Measurements from ENCODE around the gene R3HCC1L.
"Not testable (repeated sequence)": the region's sequence is repeated elsewhere in the genome, so short reads cannot be mapped to it uniquely, and the experiment has no call there.

Gene R3HCC1L

DNA sequence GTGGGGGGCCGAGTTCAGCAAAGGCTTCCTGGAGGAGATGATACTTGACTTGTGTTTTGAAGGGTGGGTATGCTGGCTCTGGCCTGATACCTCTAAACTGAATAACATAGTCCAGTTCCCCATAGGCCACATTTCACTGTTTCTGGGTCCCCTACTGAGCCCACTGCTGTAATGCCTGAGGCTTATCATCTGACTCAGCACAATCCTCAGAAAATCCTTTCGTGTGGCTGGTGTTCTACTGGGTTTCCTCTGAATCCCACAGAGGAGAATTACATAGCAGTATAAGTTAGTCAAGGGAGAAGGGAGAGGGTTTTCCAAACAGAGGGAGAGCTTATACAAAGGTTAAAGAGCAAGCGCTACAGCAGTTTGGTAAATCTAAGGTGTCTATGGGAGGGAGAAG, 2.8 kb upstream of the R3HCC1L start:
- no peak for DNase-seq (ENCODE audit: low read depth)

DNA sequence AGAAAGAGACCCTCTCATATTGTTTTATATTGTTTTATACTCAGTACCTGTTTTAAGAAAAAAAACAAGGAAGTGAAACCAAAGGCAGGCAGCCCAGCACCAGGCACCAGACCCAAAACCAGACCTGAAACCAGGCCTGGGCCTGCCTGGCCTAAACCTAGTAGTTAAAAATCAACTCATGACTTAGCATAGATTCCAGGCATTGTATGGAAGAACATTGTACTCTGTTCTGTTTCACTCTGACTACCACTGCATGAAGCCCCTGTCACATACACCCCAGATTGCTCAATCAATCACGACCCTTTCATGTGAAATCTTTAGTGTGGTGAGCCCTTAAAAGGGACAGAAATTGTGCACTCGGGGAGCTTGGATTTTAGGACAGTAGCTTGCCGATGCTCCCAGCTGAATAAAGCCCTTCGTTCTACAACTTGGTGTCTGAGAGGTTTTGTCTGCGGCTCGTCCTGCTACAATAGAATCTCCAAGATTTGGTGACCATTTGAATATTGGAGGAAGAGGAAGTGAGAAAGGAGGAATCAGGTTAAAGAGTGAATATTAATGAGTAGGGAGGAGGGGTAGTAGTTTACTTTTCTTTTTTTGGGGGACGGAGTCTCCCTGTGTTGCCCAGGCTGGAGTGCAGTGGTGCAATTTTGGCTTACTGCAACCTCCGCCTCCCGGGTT, 1.2 kb upstream of the R3HCC1L start:
- DNase-seq (ENCODE audit: low read depth), result not testable (repeated sequence)

DNA sequence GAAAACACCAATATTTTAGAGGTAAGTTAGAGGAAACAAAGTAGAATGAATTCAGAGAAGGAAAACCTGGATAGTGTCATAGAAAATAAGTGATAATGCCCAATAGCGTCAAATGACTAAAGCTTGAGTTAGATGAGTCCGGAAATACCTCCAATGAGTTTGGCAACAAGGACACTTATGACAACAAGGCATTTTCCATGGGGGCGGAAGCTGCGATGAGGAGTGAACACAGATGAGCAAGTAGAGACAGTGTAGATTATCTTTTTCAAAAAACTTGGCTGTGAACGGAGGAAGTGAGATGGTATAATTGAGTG, 383 bp upstream of the R3HCC1L start:
- DNase-seq (ENCODE audit: low read depth), result peak; percentile 5

DNA sequence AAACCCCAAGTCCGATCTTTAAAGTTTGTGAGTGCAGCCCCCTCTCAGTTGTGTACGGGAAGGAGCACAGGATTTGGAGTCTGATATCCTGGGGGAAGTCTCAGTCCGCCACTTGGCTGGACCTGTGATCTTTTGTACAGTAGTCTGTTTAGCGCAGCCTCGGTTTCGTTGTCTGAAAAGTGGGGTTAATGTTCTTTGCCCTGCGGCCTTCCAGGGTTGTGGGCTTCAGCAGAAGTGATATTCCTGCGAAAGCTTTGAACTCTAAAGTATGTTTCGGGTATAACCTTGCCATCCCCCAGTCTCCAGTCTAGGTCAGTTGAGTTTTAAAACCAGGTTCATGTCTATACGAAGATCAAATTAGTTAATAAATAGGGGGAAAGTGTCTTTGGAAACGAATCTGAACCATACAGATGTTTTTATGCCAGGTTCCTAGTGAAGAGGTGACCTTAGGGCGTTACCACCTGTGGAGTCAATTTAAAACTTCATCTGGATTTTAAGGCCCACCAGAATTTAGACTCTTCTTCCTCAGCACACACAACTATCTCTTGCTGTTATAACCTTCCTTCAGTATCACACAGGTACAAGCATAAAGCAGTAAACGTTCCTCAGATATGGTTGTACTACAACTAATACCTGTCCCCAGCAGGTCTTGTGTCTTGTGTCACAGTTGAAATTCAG, 904 bp downstream of the R3HCC1L start:
- DNase-seq (ENCODE audit: low read depth), result no peak

DNA sequence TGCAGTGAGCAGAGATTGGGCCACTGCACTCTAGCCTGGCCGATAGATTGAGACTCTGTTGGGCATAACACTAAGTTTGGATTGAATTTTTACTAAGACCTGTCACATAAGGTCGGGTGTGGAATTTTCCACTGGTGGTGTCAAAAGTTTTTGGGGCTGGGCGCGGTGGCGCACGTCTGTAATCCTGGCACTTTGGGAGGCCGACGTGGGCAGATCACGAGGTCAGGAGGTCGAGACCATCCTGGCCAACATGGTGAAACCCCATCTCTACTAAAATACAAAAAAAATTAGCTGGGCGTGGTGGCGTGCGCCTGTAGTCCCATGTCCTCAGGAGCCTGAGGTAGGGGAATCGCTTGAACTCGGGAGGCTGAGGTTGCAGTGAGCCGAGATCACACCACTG, 2.3 kb downstream of the R3HCC1L start:
- DNase-seq (ENCODE audit: low read depth), result not testable (repeated sequence)

DNA sequence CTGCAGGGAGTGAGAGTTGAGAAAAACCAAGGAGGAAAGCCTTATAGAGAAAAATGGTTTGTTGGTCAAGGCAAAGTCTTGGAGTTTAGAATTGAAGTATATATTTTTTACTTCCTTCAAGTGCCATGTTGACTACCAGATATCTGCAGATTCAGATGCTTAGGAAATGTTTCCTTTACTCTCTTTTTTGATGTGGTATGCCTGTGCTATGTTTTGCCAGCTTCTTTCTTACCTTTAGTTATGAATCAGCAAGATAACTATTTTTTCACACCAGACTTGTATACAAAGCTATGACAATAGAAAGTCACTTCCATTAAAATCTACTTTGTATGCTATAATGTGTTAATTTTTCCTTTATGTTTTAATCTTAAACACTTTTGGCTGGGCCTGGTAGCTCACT, 3.6 kb downstream of the R3HCC1L start:
- DNase-seq (ENCODE audit: low read depth), result no peak

DNA sequence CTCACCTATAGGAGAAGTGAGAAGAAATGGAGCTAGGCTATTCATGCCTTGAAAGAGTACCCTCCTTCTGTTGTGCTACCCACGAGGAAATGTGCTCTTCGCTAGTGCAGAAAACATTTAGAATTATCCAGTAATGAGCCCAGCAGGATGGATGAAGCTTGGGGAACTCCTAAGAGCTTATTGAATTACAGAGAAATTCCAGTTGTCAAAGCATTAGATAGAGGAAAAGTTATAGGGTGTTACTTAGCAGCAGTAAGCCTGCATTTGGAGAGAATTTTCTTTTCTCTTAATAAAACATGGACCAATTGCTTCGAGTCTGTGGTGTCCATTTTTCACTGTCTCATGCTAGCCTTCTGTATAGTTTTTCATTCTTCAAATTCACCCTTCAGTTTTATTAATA, 5.0 kb downstream of the R3HCC1L start:
- no peak for DNase-seq (ENCODE audit: low read depth)

DNA sequence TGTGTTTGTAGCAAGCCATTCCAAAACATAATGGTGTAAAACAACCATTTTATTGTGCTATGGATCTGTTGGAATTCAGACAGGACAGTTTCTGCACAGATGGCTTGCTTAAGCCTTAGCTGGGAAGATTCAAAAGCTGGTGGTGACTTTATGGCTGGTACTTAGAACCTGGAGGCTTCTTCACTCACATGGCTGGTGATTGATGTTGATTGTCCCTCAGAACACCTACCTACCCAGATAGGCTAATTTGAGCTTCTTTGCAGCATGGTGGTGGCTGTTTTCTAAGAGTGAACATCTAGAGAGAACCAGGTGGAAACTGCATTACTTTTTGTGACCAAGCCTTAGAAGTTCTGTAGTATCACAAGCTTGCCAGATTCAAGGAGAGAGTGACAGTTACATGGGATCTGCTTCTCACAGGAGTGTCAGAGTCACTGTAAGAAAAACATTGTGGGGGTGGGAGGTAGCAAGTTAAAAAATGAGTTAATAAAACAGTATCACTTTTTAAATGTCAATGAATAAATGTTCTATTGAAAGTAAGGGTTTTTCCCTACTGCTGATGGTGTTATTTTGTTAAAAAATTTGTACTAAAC, 7.1 kb downstream of the R3HCC1L start:
- no peak for DNase-seq (ENCODE audit: low read depth)

DNA sequence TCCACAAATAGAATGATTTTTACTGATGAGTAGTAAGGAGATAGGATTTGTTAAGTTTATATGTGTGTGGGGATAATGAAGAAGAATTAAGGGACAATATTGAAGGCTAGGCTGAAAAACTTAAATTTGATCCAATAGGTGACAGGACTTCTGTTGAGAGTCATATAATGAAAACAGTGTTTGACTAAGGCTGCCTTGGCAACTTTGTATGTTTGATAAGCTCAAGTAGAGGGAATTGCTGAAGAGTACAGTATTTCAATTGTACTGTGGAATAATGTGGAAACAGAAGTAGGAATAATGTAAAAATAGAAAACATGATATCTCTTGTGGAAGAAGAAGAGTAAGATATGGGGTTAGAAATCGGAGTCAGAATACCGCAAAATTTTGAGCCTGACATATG, 10.5 kb downstream of the R3HCC1L start:
- DNase-seq (ENCODE audit: low read depth), result no peak

DNA sequence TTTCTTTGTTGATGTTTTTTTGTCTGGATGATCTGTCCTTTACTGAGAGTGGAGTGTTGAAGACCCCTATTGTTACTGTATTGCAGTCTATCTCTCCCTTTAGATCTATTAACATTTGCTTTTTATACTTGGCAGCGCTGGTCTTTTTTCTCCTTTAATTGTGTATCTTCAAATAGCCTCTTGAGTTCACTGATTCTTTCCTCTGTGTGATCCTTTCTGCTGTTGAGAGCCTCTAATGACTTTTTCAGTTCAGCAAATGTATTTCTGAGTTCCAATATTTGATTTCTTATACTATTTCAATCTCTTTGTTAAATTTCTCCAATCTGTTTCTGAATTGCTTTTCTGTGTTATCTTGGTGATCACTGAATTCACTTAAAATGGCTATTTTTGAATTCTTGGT, 15.4 kb downstream of the R3HCC1L start:
- no peak for DNase-seq (ENCODE audit: low read depth)

DNA sequence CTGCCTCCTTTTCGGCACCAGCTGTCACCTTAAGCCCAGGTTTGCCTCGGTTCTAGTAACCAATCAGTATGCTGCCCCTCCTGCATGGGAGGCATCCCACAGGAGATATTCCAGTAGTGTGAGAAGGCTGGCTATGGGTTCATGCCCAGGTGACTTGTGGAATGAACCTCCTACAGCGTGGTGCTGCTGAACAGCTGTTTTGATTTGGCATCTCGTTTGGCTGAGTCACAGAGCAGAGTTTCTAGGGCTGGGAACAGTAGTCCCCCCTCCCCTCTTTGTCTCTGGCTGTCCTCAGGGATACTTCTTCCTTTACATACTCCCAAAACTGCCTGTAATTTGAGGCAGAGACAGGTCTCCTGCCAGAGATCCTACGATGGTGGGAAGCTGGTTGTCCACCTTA, 16.1 kb downstream of the R3HCC1L start:
- DNase-seq (ENCODE audit: low read depth), result peak; percentile 62

DNA sequence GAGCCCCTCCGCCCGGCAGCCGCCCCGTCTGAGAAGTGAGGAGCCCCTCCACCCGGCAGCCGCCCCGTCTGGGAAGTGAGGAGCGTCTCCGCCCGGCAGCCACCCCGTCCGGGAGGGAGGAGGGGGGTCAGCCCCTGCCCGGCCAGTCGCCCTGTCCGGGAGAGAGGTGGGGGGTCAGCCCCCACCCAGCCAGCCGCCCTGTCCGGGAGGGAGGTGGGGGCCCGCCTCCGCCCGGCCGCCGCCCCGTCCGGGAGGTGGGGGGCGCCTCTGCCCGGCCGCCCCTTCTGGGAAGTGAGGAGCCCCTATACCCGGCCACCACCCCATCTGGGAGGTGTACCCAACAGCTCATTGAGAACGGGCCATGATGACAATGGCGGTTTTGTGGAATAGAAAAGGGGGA, 18.3 kb downstream of the R3HCC1L start:
- not testable (repeated sequence) for DNase-seq (ENCODE audit: low read depth)

DNA sequence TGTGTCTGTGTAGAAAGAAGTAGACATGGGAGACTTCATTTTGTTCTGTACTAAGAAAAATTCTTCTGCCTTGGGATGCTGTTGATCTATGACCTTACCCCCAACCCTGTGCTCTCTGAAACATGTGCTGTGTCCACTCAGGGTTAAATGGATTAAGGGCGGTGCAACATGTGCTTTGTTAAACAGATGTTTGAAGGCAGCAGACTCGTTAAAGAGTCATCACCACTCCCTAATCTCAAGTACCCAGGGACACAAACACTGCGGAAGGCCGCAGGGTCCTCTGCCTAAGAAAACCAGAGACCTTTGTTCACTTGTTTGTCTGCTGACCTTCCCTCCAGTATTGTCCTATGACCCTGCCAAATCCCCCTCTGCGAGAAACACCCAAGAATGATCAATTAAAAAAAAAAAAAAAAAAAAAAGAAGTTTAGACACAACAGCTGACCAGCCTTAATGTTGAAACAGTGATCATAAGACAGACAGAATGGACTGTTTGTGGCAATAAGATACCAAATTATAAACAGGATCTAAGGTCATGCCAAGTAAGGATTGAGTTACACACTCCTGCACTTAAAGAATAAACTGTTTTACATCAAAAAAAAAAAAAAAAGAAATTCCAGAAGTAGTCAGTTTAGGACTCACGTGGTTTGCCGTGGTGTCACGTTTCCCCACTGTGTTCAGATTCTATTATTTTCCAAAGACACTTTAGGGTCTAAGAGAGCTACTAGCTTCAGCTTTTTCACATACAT, 18.9 kb downstream of the R3HCC1L start:
- peak; percentile 43 for DNase-seq (ENCODE audit: low read depth)

DNA sequence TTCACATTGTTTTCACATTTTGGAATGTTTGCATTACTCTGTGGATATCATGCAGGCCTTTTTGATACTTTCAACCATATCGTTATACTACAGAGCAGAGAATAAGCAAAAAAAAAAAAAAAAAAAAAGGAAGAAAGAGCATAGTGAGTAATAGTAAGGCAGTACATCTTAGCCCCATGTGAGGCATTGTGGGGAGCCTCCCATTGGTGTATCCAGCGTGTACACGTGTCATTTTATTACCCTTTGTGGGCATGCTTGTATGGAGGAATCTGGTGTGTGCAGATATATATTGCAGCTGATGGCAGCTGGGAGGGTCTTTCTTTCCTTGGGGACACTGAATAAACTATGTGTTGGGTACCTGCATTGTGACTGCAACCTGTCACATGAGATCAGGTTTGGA, 19.6 kb downstream of the R3HCC1L start:
- no peak for DNase-seq (ENCODE audit: low read depth)

DNA sequence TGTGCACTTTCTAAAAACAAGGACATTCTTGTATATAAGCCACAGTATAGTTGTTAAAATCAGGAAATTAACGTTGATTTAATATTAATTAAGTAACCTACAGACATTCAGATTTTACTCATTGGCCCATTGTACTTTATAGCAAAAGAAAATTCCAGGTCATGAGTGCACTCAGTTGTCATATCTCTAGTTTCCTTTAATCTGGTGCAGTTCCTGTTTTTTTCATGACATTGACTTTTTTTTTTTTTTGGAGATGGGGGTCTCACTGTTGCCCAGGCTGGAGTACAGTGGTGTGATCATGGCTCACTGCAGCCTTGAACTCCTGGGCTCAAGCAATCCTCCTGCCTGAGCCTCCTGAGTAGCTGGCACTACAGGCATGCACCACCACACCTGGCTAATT, 24.1 kb downstream of the R3HCC1L start:
- DNase-seq (ENCODE audit: low read depth), result no peak

DNA sequence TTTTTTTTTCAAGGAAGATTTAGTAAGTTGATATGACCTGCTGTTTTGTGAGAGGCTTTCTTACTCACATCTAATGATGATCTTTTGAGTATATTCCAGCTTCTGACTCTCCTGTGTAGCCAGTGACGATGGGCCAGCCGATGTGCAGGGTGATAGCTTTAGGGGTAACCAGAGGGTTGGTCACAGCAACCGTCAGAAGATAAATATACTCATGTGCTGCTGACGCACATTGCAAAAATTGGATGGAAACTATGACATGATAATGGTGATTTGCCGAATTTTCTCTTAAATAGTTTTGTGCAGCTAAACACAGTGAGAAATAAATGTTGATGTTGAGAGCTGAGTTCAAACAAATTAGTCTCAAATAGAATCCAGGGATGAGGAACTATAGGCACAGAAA, 29.5 kb downstream of the R3HCC1L start:
- DNase-seq (ENCODE audit: low read depth), result no peak

DNA sequence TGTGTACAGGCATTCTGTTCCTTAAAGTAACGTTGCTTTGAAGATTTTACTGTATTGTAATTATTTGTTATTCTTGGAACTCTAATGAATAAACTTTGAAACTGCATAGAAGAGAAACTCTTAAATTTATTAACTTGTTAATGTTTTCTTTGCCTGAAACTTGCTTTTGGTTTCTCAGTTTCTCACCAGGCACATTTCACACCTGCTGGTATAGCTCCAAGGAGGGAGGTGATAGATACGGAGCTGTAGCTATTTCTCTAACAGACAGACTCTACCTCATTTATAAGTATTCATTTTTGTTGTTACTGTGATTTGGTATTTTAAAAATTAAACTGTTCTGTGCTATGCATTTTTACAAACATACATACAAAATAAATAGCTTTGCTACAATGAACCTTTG, 32.7 kb downstream of the R3HCC1L start:
- no peak for DNase-seq (ENCODE audit: low read depth)

DNA sequence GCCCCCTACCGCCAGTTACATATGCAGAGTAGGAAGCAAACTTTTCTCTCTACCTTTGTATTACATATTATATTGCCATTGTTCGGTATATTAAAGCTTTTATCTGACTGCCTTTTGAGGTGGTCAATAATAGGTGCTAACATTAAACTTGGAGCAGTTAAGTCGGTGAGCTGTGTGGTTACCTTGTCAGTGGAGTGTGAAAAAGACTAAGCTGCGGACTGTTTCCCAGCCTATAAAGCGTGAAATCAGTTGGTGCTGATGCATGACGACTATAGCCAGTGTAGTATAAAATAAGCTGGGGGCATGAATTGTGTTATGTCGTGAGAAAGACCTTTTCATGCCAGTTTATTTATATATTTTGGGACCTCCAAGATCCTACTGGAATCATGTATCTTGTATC, 33.7 kb downstream of the R3HCC1L start:
- DNase-seq (ENCODE audit: low read depth), result no peak

DNA sequence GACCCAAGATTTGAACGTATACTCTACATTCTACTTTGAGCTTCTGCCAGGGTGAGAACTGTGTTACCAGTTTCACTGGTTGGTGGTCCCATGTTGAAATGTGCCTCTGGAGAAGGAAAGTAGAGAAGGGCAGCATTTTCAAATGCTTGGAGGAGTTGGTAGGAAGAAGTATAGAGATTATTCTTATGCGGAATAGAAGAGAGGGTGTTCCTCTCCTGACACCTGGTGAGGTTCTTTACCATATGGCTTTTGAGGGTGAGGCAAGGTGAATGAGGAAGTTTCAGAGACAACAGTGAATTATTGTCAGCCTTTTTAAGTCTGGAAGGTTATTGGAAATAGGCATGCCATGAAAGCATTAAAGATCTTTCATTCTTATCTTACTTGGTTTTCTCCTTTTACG, 34.3 kb downstream of the R3HCC1L start:
- no peak for DNase-seq (ENCODE audit: low read depth)

DNA sequence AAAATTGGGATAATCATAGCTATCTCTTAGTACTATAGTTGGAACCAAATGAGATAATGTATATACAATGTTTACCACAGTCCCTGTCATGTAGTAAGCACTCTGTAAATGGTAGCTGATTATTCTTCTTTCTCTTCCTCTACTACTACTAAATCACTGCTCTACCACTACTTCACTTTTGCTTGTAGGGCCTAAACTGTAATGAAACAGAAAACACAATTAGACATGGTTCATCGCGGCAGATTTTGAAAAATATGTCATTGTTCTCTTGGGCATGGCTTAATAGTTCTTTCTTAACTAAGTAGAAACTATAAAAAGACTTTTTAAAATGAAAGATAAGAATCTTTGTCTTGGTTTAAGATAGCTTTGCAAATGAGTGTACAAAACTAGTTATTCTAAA, 34.9 kb downstream of the R3HCC1L start:
- no peak for DNase-seq (ENCODE audit: low read depth)

DNA sequence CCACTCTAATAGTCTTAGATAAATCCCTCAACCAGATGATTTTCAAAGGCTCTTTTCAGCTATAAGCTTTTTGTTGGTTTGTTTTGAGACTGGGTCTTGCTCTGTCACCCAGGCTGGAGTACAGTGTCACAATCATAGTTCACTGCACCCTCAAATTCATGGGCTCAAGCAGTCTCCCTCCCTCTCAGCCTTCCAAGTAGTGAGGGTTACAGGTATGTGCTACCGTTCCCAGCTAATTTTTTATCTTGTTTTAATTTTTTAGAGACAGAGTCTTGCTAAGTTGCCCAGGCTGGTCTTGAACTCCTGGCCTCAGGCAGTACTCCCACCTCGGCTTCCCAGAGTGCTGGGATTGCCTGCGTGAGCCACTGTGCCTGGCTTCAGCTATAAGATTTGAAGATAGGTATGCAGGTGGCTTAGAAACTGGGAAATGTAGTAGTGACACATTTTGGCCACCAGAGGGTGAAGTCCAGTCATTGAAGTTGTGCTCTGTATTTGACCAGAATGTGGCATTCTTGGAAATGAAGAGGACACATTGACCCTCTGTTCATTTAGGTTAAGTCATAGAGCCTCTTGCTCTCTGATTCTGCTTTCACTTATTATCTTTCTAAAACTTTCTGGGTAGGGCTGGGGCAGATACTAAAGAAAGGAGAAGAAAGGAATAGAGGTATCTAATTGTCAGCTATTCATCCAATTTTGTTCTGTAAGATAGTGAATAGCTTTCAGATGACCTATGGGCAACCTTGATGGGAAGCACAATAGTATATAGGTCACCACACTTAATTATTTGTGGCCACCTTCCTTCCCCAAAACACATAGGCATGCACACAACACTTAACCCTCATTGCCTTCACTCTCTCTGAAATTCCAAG, 36.0 kb downstream of the R3HCC1L start:
- peak; percentile 59 for DNase-seq (ENCODE audit: low read depth)

DNA sequence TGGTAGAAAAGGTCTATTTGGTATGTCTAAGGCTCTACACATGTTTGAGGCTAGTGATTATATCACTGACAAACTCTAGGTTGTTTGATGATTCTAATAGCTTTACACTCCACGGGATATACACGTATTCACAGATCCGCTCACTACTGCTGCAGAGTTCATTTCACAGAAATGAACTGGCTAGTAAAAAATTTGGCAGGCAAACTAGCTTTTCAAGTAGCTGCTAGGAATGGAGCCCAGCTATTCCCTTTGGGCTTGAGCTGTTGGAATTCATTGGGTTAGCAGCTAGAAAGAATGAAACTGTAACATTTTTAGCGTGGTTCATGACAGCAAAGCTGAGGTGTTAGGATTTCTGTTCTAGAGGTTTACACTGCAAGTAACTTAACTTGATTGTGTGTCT, 37.6 kb downstream of the R3HCC1L start:
- peak; percentile 18 for DNase-seq (ENCODE audit: low read depth)
